A673 (cell line): ENCODE data around the gene EPB41L4A. TPM values are rescaled to one million over a fixed set of nuclear protein-coding genes. Genes with fewer than 3 reads are reported as not detected.

ENCODE experiments used
- BruUV-seq: library from RNA; stranded (reverse); fragments of 400-500 nt; replicated peaks from 2 replicates; lab custom pipeline; 2021; lab: Mats Ljungman, UMichigan
- CTCF ChIA-PET: fragments of 300-600 bp; sonication (Branson Sonifier 250); formaldehyde crosslinking; loops from one replicate; lab custom pipeline; 2022; ENCODE audit warnings: antibody characterized with exemption; lab: Charles Lee
- POLR2A ChIA-PET: fragments of 300-600 bp; sonication (Branson Sonifier 250); formaldehyde crosslinking; loops from one replicate; lab custom pipeline; 2022; ENCODE audit warnings: antibody characterized with exemption; ENCODE audit not compliant: low non-redundant PET; lab: Charles Lee
- DNase-seq: peaks from one replicate; pipeline ENCODE4 v3.0.0-alpha.2; 2015; ENCODE audit warnings: low spot score
- H3K27ac ChIP-seq: fragments of 200-600 bp; sonication (generic); 2 replicates; pipeline ENCODE4 v1.5.1; 2016; ENCODE audit warnings: mixed run types, low read depth, mild to moderate bottlenecking, mixed read lengths, antibody characterized with exemption, low read length; ENCODE audit not compliant: poor library complexity, severe bottlenecking
- H3K27me3 ChIP-seq: fragments of 200-600 bp; sonication (generic); replicated peaks from 2 replicates; pipeline ENCODE4 v1.6.1; 2017; ENCODE audit warnings: mixed run types, low read depth, mild to moderate bottlenecking, mixed read lengths, antibody characterized with exemption, low read length; ENCODE audit not compliant: insufficient read depth, poor library complexity
- H3K36me3 ChIP-seq: fragments of 200-600 bp; sonication (generic); 2 replicates; pipeline ENCODE4 v1.6.1; 2016; ENCODE audit warnings: mixed run types, mild to moderate bottlenecking, mixed read lengths, antibody characterized with exemption, low read length; ENCODE audit not compliant: insufficient read depth, poor library complexity, severe bottlenecking
- H3K4me1 ChIP-seq: fragments of 200-600 bp; sonication (generic); 2 replicates; pipeline ENCODE4 v1.6.1; 2017; ENCODE audit warnings: mixed run types, mild to moderate bottlenecking, mixed read lengths, antibody characterized with exemption, low read length; ENCODE audit not compliant: insufficient read depth, poor library complexity, severe bottlenecking
- H3K4me3 ChIP-seq: fragments of 200-600 bp; sonication (generic); 2 replicates; pipeline ENCODE4 v1.5.1; 2016; ENCODE audit warnings: low read depth, mixed run types, mild to moderate bottlenecking, mixed read lengths, low read length; ENCODE audit not compliant: poor library complexity, severe bottlenecking
- H3K9me3 ChIP-seq: fragments of 200-600 bp; sonication (generic); 2 replicates; pipeline ENCODE4 v1.6.1; 2016; ENCODE audit warnings: mixed run types, low read depth, mild to moderate bottlenecking, mixed read lengths, antibody characterized with exemption, low read length; ENCODE audit not compliant: poor library complexity, severe bottlenecking
- EZH2 ChIP-seq: fragments of 200-600 bp; sonication (generic); IDR thresholded peaks from 2 replicates; pipeline ENCODE4 v1.6.1; 2017; ENCODE audit warnings: borderline replicate concordance, low read depth, mild to moderate bottlenecking, mixed read lengths, antibody characterized with exemption, low read length; ENCODE audit not compliant: poor library complexity, severe bottlenecking
- intact Hi-C: fragments of 100-400 bp; cut with micrococcal nuclease; formaldehyde crosslinking; loops from one replicate; pipeline ENCODE4 v1.10.0; 2022; ENCODE audit not compliant: unreplicated experiment
- total RNA-seq: library from RNA; stranded (reverse); gene quantifications from 2 replicates; pipeline ENCODE4 v1.2.3, GENCODE V29; 2021
- TF ChIP-seq, protein P1 (sequence below): fragments of 300-800, 200-600 bp; sonication (generic); conservative IDR thresholded peaks from 2 replicates; pipeline ENCODE4 v1.5.1; 2017; ENCODE audit warnings: low read depth, mild to moderate bottlenecking, antibody characterized with exemption, low read length, moderate library complexity, mixed read lengths

EPB41L4A gene
- total RNA-seq, 1 experiment from 2014 or later: not detected

DNA sequence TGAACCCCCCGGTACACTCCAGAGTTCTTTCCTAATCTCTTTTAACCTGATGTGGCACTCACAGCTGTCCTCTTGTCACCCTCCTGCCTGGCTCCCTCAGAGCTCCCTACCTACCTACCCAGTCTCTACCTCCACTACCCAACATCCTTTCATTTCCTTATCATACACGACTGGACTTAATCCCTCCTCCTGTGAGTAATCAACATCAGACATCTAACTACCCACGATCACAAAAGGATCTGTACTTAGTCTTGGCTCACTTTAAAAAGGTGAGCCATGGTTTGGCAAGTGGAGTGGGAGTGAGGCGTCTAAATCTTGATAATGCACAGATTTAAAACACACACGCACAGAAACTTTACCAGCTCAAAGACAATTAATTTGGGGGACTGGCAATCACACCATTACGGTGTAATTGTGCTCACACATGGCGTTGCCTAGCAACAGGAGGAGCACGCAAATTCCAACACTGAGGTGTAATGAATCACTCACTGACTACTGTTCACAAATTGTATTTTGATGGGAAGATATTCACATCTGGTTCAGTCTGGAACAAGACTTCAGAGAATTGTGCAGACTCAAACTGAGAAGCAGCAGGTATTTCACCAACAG lies 235.9 kb downstream of the EPB41L4A start:
- peak; percentile 19 for DNase-seq
- H3K27me3 ChIP-seq: peaks cover 28% of the 10 kb centered on the region
- intact Hi-C loops: no loop called here
- no peaks in the 10 kb centered on the region for H3K36me3 ChIP-seq
- BruUV-seq: no TSS peak
- H3K9me3 ChIP-seq: no peaks in the 10 kb centered on the region
- ChIA-PET POLR2A (no interaction called here), CTCF (no interaction called here)
- no peak for TF ChIP-seq EZH2
- H3K27ac ChIP-seq: no peak overlapping the region
- H3K4me1 ChIP-seq: no peaks in the 10 kb centered on the region
- no peak overlapping the region for H3K4me3 ChIP-seq

DNA sequence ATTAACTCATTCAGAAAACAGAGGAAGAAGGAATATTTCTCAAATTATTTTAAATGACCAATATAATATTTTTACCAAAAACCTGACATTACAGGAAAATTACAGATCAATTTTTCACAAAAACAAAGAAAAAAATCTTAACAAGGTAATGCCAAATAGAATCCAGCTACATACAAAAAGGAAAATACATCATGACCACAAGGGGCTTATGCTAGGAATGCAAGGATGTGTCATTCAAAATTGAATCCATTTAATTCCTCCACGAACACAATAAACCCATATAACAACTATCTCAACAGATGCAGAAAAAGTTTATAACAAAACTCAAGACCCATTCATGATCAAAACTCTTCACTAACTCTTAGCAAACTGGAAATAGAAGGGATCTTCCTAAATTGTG lies 239.8 kb downstream of the EPB41L4A start:
- no peaks in the 10 kb centered on the region for H3K4me1 ChIP-seq
- no peak overlapping the region for H3K4me3 ChIP-seq
- ChIA-PET CTCF (no interaction called here), POLR2A (no interaction called here)
- H3K27ac ChIP-seq: no peak overlapping the region
- intact Hi-C loops: loop anchor here (5.0 kb wide), 2 partner anchors 578 to 1428 kb away; no protein-coding TSS in a partner anchor
- TF ChIP-seq, protein P1, sequence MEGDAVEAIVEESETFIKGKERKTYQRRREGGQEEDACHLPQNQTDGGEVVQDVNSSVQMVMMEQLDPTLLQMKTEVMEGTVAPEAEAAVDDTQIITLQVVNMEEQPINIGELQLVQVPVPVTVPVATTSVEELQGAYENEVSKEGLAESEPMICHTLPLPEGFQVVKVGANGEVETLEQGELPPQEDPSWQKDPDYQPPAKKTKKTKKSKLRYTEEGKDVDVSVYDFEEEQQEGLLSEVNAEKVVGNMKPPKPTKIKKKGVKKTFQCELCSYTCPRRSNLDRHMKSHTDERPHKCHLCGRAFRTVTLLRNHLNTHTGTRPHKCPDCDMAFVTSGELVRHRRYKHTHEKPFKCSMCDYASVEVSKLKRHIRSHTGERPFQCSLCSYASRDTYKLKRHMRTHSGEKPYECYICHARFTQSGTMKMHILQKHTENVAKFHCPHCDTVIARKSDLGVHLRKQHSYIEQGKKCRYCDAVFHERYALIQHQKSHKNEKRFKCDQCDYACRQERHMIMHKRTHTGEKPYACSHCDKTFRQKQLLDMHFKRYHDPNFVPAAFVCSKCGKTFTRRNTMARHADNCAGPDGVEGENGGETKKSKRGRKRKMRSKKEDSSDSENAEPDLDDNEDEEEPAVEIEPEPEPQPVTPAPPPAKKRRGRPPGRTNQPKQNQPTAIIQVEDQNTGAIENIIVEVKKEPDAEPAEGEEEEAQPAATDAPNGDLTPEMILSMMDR: no peak
- TF ChIP-seq EZH2: no peak
- H3K27me3 ChIP-seq: peaks cover 16% of the 10 kb centered on the region
- H3K36me3 ChIP-seq: no peaks in the 10 kb centered on the region
- no TSS peak for BruUV-seq
- no peaks in the 10 kb centered on the region for H3K9me3 ChIP-seq
- no peak for DNase-seq

DNA sequence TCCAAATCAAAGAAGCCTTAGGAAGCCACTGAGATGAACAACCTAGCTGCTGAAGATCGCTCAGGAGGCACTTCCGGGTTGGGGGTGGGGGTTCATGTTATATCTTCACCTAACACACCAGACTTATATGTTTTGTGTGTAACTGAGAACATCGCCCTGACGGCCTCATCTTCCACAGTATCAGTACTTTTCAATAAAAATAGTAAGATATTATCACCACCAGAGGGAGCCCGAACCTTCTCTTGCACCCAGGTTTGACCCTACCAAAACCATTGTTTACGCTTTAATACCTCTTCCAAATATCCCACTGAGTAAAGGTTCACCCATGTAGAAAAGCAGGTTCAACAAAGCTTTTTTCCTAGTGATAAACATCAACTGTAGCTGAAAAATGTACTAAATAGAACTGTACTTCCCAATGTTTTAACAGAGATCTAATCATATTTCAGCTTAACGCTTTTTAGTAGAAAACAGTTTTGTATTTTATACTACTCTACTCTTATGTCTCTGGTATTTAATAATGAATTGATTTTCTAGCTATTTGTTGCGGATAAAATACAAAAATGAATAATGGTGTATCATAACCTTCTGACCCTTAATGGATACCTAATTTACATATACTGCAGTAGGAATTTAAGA lies 244.0 kb downstream of the EPB41L4A start:
- Histone ChIP-seq H3K9me3 (no peaks in the 10 kb centered on the region), H3K4me3 (no peak overlapping the region), H3K36me3 (no peaks in the 10 kb centered on the region), H3K27me3 (no peaks in the 10 kb centered on the region), H3K27ac (no peak overlapping the region), H3K4me1 (no peaks in the 10 kb centered on the region)
- ChIA-PET POLR2A (no interaction called here), CTCF (interaction anchor here (0.5 to 0.6 kb wide), 2 partner anchors 13 to 138 kb away, joined by 3 read pairs; no protein-coding TSS in a partner anchor)
- BruUV-seq: no TSS peak
- intact Hi-C loops: loop anchor here (2.0 to 5.0 kb wide), 3 partner anchors 246 to 1432 kb away; no protein-coding TSS in a partner anchor
- peak; percentile 63 for DNase-seq
- TF ChIP-seq, protein P1: peak; percentile 75
- TF ChIP-seq EZH2: no peak
